ENCODE results near the gene SP3.

SP3 gene

GRCh38 chr2:173965372-173966025 is at the start of gene SP3:
TSS of gene SP3 (minus strand) at chr2:173965373. CDS start at chr2:173965171, 202 bp downstream.
- peak; percentile 91 to 94 (median 93) for DNase-seq (ENCODE audit: low read depth in 2 of 3, low spot score in 1 of 3)

- DNase-seq (ENCODE audit: low read depth in 2 of 3, low spot score in 1 of 3), result no peak
These were observed 49.5 kb upstream of the SP3 start for GRCh38 chr2:174014699-174015070.

- no peak for DNase-seq (ENCODE audit: low read depth in 2 of 3, low spot score in 1 of 3)
These were observed 49.0 kb upstream of the SP3 start for GRCh38 chr2:174014011-174014698.

- DNase-seq (ENCODE audit: low read depth in 2 of 3, low spot score in 1 of 3), result no peak
These were observed 48.2 kb upstream of the SP3 start for GRCh38 chr2:174013315-174013751.

- DNase-seq (ENCODE audit: low read depth in 2 of 3, low spot score in 1 of 3), result no peak
These were observed 47.5 kb upstream of the SP3 start for GRCh38 chr2:174012347-174013314.

GRCh38 chr2:174011796-174012195 is 46.6 kb upstream of the SP3 start:
- no peak for DNase-seq (ENCODE audit: low read depth in 2 of 3, low spot score in 1 of 3)

- DNase-seq (ENCODE audit: low read depth in 2 of 3, low spot score in 1 of 3), result no peak
These were observed 46.0 kb upstream of the SP3 start for GRCh38 chr2:174011173-174011572.

GRCh38 chr2:174009488-174010223 is 44.5 kb upstream of the SP3 start:
- no peak for DNase-seq (ENCODE audit: low read depth in 2 of 3, low spot score in 1 of 3)

GRCh38 chr2:174008720-174009119 is 43.5 kb upstream of the SP3 start:
- no peak for DNase-seq (ENCODE audit: low read depth in 2 of 3, low spot score in 1 of 3)

- DNase-seq (ENCODE audit: low read depth in 2 of 3, low spot score in 1 of 3), result no peak
These were observed 41.8 kb upstream of the SP3 start for GRCh38 chr2:174007010-174007409.

- no peak for DNase-seq (ENCODE audit: low read depth in 2 of 3, low spot score in 1 of 3)
These were observed 40.7 kb upstream of the SP3 start for GRCh38 chr2:174005801-174006419.

- DNase-seq (ENCODE audit: low read depth in 2 of 3, low spot score in 1 of 3), result peak in 2 of 3 donors; percentile 14 to 16
These were observed 39.9 kb upstream of the SP3 start for GRCh38 chr2:174004905-174005605.

- no peak for DNase-seq (ENCODE audit: low read depth in 2 of 3, low spot score in 1 of 3)
These were observed 38.8 kb upstream of the SP3 start for GRCh38 chr2:174003720-174004695.

GRCh38 chr2:174002679-174003078 is 37.5 kb upstream of the SP3 start:
- DNase-seq (ENCODE audit: low read depth in 2 of 3, low spot score in 1 of 3), result no peak

- DNase-seq (ENCODE audit: low read depth in 2 of 3, low spot score in 1 of 3), result no peak
These were observed 35.9 kb upstream of the SP3 start for GRCh38 chr2:174001107-174001506.

- DNase-seq (ENCODE audit: low read depth in 2 of 3, low spot score in 1 of 3), result no peak
These were observed 34.6 kb upstream of the SP3 start for GRCh38 chr2:173999724-174000123.

GRCh38 chr2:173999272-173999671 is 34.1 kb upstream of the SP3 start:
- DNase-seq (ENCODE audit: low read depth in 2 of 3, low spot score in 1 of 3), result no peak

GRCh38 chr2:173998386-173998785 is 33.2 kb upstream of the SP3 start:
- DNase-seq (ENCODE audit: low read depth in 2 of 3, low spot score in 1 of 3), result no peak

- DNase-seq (ENCODE audit: low read depth in 2 of 3, low spot score in 1 of 3), result no peak
These were observed 32.6 kb upstream of the SP3 start for GRCh38 chr2:173997753-173998152.

Data from stimulated activated CD4-positive, alpha-beta T cell treated with anti-CD3 and anti-CD28 coated beads, Interleukin-12 subunit alpha, Interleukin-12 subunit beta, amount 100 ng/mL, for 48 hours (primary cell).